Measurements from ENCODE around the gene CAMTA1.

Gene CAMTA1

GRCh38 chr1:7705048-7705907 lies 920.0 kb downstream of the CAMTA1 start (continued):
- TF ChIP-seq ZNF561 (tag by site-specific recombination; IDR thresholded peaks at IDR 0.05; ENCODE audit: borderline replicate concordance) (no peak), GLIS1 (tag by site-specific recombination; IDR thresholded peaks at IDR 0.05) (no peak), ZSCAN18 (tag by site-specific recombination; IDR thresholded peaks at IDR 0.05) (no peak), ZNF513 (tag by site-specific recombination; IDR thresholded peaks at IDR 0.05) (no peak), ZNF654 (tag by site-specific recombination; IDR thresholded peaks at IDR 0.05; ENCODE audit: low read depth) (no peak), ZNF174 (tag by site-specific recombination; IDR thresholded peaks at IDR 0.05) (no peak), ZNF26 (tag by site-specific recombination; IDR thresholded peaks at IDR 0.05) (no peak), ZBTB17 (tag by site-specific recombination; IDR thresholded peaks at IDR 0.05) (no peak), GLIS2 (tag by site-specific recombination; IDR thresholded peaks at IDR 0.05) (no peak), YY2 (tag by site-specific recombination; IDR thresholded peaks at IDR 0.05) (no peak), ZNF645 (tag by site-specific recombination; IDR thresholded peaks at IDR 0.05) (no peak), SP2 (tag by site-specific recombination; IDR thresholded peaks at IDR 0.05) (no peak), KLF7 (tag by site-specific recombination; IDR thresholded peaks at IDR 0.05; ENCODE audit: borderline replicate concordance) (peak; percentile 45; the same call in 1 of the 2 replicates), ZNF596 (tag by site-specific recombination; IDR thresholded peaks at IDR 0.05) (no peak), HOXC10 (CRISPR knock-in tag; IDR thresholded peaks at IDR 0.05) (no peak), HOXA7 (CRISPR knock-in tag; IDR thresholded peaks at IDR 0.05; ENCODE audit: borderline replicate concordance) (no peak), ZNF274 (IDR thresholded peaks at IDR 0.05; ENCODE audit: low read length) (no peak), ZNF274 (tag by site-specific recombination; IDR thresholded peaks at IDR 0.05; ENCODE audit: borderline replicate concordance) (no peak), REST (tag by site-specific recombination; IDR thresholded peaks at IDR 0.05) (no peak), ZNF394 (tag by site-specific recombination; IDR thresholded peaks at IDR 0.05; ENCODE audit: borderline replicate concordance) (no peak), ZNF560 (tag by site-specific recombination; IDR thresholded peaks at IDR 0.05; ENCODE audit: borderline replicate concordance) (no peak), ZNF837 (tag by site-specific recombination; IDR thresholded peaks at IDR 0.05) (no peak), ZFP69B (tag by site-specific recombination; IDR thresholded peaks at IDR 0.05) (0 out of 2 replicates have a peak, but pooled peaks have one; percentile 17), AEBP2 (tag by site-specific recombination; IDR thresholded peaks at IDR 0.05; ENCODE audit: borderline replicate concordance) (no peak), HIC1 (tag by site-specific recombination; IDR thresholded peaks at IDR 0.05) (no peak), ZNF843 (tag by site-specific recombination; IDR thresholded peaks at IDR 0.05) (0 out of 2 replicates have a peak, but pooled peaks have one; percentile 41)

All from HEK293 (cell line).